ENCODE results near the gene TPSAB1.

DNA sequence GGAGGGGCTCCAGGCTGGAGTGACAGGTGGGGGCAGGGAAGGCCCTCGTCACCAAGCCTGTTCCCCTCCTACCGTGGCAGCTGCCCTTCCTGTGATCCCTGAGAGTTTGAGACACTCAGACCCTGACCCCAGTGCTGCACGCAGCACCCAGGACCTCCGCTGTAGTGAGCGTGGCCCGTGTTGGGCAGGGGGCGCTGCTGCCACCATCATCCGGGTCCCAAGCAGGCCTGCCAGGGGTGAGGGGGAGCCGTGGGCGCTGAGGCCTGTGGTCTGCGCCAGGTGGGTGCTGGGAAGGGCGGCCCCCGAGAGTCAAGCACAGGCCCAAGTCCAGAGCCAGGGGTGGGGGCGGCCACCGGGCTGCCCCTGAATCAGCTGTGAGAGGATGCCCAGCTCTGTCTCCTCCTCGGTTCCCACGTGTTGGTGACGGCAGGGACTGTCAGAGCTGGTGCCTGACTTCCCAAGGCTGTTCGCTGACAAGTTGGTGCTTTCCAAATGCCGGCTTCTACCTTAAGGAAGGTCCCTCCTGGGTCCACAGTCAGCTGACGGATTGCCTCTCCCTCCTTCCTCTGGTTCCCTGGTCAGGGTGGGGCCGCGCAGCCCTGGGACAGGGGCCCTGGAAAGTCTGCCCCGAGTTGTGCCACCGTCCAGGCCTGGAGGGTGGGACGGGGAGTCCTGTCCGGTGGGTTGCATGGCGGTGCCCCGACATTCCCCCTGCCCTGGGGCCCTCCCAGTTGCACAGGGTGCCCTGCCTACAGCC lies 46.5 kb upstream of the TPSAB1 start:
- TF ChIP-seq, protein P1, sequence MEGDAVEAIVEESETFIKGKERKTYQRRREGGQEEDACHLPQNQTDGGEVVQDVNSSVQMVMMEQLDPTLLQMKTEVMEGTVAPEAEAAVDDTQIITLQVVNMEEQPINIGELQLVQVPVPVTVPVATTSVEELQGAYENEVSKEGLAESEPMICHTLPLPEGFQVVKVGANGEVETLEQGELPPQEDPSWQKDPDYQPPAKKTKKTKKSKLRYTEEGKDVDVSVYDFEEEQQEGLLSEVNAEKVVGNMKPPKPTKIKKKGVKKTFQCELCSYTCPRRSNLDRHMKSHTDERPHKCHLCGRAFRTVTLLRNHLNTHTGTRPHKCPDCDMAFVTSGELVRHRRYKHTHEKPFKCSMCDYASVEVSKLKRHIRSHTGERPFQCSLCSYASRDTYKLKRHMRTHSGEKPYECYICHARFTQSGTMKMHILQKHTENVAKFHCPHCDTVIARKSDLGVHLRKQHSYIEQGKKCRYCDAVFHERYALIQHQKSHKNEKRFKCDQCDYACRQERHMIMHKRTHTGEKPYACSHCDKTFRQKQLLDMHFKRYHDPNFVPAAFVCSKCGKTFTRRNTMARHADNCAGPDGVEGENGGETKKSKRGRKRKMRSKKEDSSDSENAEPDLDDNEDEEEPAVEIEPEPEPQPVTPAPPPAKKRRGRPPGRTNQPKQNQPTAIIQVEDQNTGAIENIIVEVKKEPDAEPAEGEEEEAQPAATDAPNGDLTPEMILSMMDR (IDR thresholded peaks at IDR 0.05; ENCODE audit: low read depth, low read length), result no peak
- TF ChIP-seq POLR2A (IDR thresholded peaks at IDR 0.05; ENCODE audit: extremely low read depth, insufficient read length), result no peak
- TF ChIP-seq, protein P2, sequence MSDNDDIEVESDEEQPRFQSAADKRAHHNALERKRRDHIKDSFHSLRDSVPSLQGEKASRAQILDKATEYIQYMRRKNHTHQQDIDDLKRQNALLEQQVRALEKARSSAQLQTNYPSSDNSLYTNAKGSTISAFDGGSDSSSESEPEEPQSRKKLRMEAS (IDR thresholded peaks at IDR 0.05; ENCODE audit: low read depth, low read length), result no peak
- TF ChIP-seq MYC (IDR thresholded peaks at IDR 0.05; ENCODE audit: low read depth, low read length), result no peak
